ENCODE measurements around the gene PCDHGA11. TPM values are rescaled to one million over a fixed set of nuclear protein-coding genes. Genes with fewer than 3 reads are reported as not detected.
"Not testable (repeated sequence)": the region's sequence is repeated elsewhere in the genome, so short reads cannot be mapped to it uniquely, and the experiment has no call there.

PCDHGA11 gene
- total RNA-seq, 3 donors from 2014 or later: 0.05 to 0.13 (median 0.05) TPM

GRCh38 chr5:141412854-141413539 is 7.9 kb upstream of the PCDHGA11 start, which contains the start of gene PCDHGA10:
PCDHGA10 (plus strand) TSS chr5:141412987; CDS start chr5:141413176, 189 bp downstream.
- H3K4me3 Mint-ChIP-seq: peak within 1 kb of the TSS; percentile 84
- ATAC-seq: peak; percentile 73 to 76
- H3K9me3 Mint-ChIP-seq: peaks cover 22% of the 10 kb centered on the region
- DNase-seq: peak; percentile 38
- H3K36me3 Mint-ChIP-seq (ENCODE audit: insufficient read depth): peaks cover 18% of the 10 kb centered on the region
- peaks cover 16% of the 10 kb centered on the region for H3K4me1 Mint-ChIP-seq (ENCODE audit: low read depth)
- peaks cover 81% of the 10 kb centered on the region for H3K27me3 Mint-ChIP-seq (ENCODE audit: low read depth)

- Mint-ChIP-seq H3K4me3 (peak overlapping the region; percentile 84), H3K9me3 (peaks cover 24% of the 10 kb centered on the region), H3K27me3 (ENCODE audit: low read depth) (peaks cover 81% of the 10 kb centered on the region), H3K36me3 (ENCODE audit: insufficient read depth) (peaks cover 19% of the 10 kb centered on the region), H3K4me1 (ENCODE audit: low read depth) (peaks cover 16% of the 10 kb centered on the region)
- no peak for DNase-seq
- no peak for ATAC-seq
Measured at GRCh38 chr5:141413540-141414069, 7.2 kb upstream of the PCDHGA11 start.

- H3K9me3 Mint-ChIP-seq: peaks cover 21% of the 10 kb centered on the region
- peaks cover 79% of the 10 kb centered on the region for H3K27me3 Mint-ChIP-seq (ENCODE audit: low read depth)
- H3K4me1 Mint-ChIP-seq (ENCODE audit: low read depth): peaks cover 16% of the 10 kb centered on the region
- DNase-seq, H3K4me3 Mint-ChIP-seq, ATAC-seq: not testable (repeated sequence)
- peaks cover 16% of the 10 kb centered on the region for H3K36me3 Mint-ChIP-seq (ENCODE audit: insufficient read depth)
Measured at GRCh38 chr5:141414548-141415274, 6.1 kb upstream of the PCDHGA11 start.

- Mint-ChIP-seq H3K9me3 (peaks cover 22% of the 10 kb centered on the region), H3K4me1 (ENCODE audit: low read depth) (peaks cover 16% of the 10 kb centered on the region), H3K36me3 (ENCODE audit: insufficient read depth) (peaks cover 17% of the 10 kb centered on the region), H3K4me3 (peak overlapping the region; percentile 24), H3K27me3 (ENCODE audit: low read depth) (peaks cover 78% of the 10 kb centered on the region)
- not testable (repeated sequence) for DNase-seq, ATAC-seq
Measured at GRCh38 chr5:141415275-141415618, 5.6 kb upstream of the PCDHGA11 start.

GRCh38 chr5:141417494-141418172 is 3.2 kb upstream of the PCDHGA11 start, which contains the start of gene PCDHGB7:
PCDHGB7 (plus strand) TSS chr5:141417677; CDS start chr5:141417860, 183 bp downstream.
- not testable (repeated sequence) for DNase-seq
- peaks cover 16% of the 10 kb centered on the region for H3K4me1 Mint-ChIP-seq (ENCODE audit: low read depth)
- peak within 1 kb of the TSS; percentile 66 for H3K4me3 Mint-ChIP-seq
- ATAC-seq: peak; percentile 64 to 72
- peaks cover 88% of the 10 kb centered on the region for H3K27me3 Mint-ChIP-seq (ENCODE audit: low read depth)
- H3K9me3 Mint-ChIP-seq: peaks cover 31% of the 10 kb centered on the region
- H3K36me3 Mint-ChIP-seq (ENCODE audit: insufficient read depth): peaks cover 18% of the 10 kb centered on the region

GRCh38 chr5:141419074-141419880 is 1.6 kb upstream of the PCDHGA11 start:
- Mint-ChIP-seq H3K36me3 (ENCODE audit: insufficient read depth) (peaks cover 15% of the 10 kb centered on the region), H3K4me1 (ENCODE audit: low read depth) (peaks cover 8% of the 10 kb centered on the region), H3K9me3 (peaks cover 35% of the 10 kb centered on the region), H3K27me3 (ENCODE audit: low read depth) (peaks cover 81% of the 10 kb centered on the region), H3K4me3 (no peak overlapping the region)
- ATAC-seq (no peak), DNase-seq (no peak)

- Mint-ChIP-seq H3K4me1 (ENCODE audit: low read depth) (peaks cover 4% of the 10 kb centered on the region), H3K4me3 (peak overlapping the region; percentile 71), H3K36me3 (ENCODE audit: insufficient read depth) (peaks cover 14% of the 10 kb centered on the region), H3K27me3 (ENCODE audit: low read depth) (peaks cover 78% of the 10 kb centered on the region), H3K9me3 (peaks cover 31% of the 10 kb centered on the region)
- ATAC-seq (no peak), DNase-seq (no peak)
Measured at GRCh38 chr5:141421489-141421855, 621 bp downstream of the PCDHGA11 start.

- no peak for DNase-seq
- peaks cover 3% of the 10 kb centered on the region for H3K4me1 Mint-ChIP-seq (ENCODE audit: low read depth)
- no peak for ATAC-seq
- peaks cover 79% of the 10 kb centered on the region for H3K27me3 Mint-ChIP-seq (ENCODE audit: low read depth)
- no peak overlapping the region for H3K4me3 Mint-ChIP-seq
- H3K36me3 Mint-ChIP-seq (ENCODE audit: insufficient read depth): peaks cover 13% of the 10 kb centered on the region
- H3K9me3 Mint-ChIP-seq: peaks cover 33% of the 10 kb centered on the region
Measured at GRCh38 chr5:141422742-141423291, 2.0 kb downstream of the PCDHGA11 start.

GRCh38 chr5:141427783-141428426 is 7.1 kb downstream of the PCDHGA11 start:
- H3K4me1 Mint-ChIP-seq (ENCODE audit: low read depth): peaks cover 7% of the 10 kb centered on the region
- H3K27me3 Mint-ChIP-seq (ENCODE audit: low read depth): peaks cover 74% of the 10 kb centered on the region
- peaks cover 32% of the 10 kb centered on the region for H3K9me3 Mint-ChIP-seq
- no peak overlapping the region for H3K4me3 Mint-ChIP-seq
- no peak for DNase-seq
- no peak for ATAC-seq
- peaks cover 2% of the 10 kb centered on the region for H3K36me3 Mint-ChIP-seq (ENCODE audit: insufficient read depth)

- H3K27me3 Mint-ChIP-seq (ENCODE audit: low read depth): peaks cover 77% of the 10 kb centered on the region
Measured at GRCh38 chr5:141430332-141431113, 9.7 kb downstream of the PCDHGA11 start, which contains the start of gene PCDHGA12. PCDHGA12 (plus strand) TSS chr5:141430507; CDS start chr5:141430760, 253 bp downstream.

GRCh38 chr5:141431286-141431685 is 10.4 kb downstream of the PCDHGA11 start:
- Mint-ChIP-seq H3K36me3 (ENCODE audit: insufficient read depth) (peaks cover 2% of the 10 kb centered on the region), H3K4me3 (peak overlapping the region; percentile 72), H3K27me3 (ENCODE audit: low read depth) (peaks cover 72% of the 10 kb centered on the region), H3K9me3 (peaks cover 38% of the 10 kb centered on the region), H3K4me1 (ENCODE audit: low read depth) (peaks cover 7% of the 10 kb centered on the region)
- DNase-seq: no peak
- ATAC-seq: peak in 1 of 2 donors; percentile 28

More at GRCh38 chr5:141430332-141431113, 9.7 kb downstream of the PCDHGA11 start, which contains the start of gene PCDHGA12:
- no peak for DNase-seq
- H3K4me3 Mint-ChIP-seq: peak within 1 kb of the TSS; percentile 72
- peaks cover 7% of the 10 kb centered on the region for H3K4me1 Mint-ChIP-seq (ENCODE audit: low read depth)
- H3K9me3 Mint-ChIP-seq: peaks cover 38% of the 10 kb centered on the region
- peaks cover 2% of the 10 kb centered on the region for H3K36me3 Mint-ChIP-seq (ENCODE audit: insufficient read depth)
- peak in 1 of 2 donors; percentile 70 for ATAC-seq

- not testable (repeated sequence) for ATAC-seq
- H3K27me3 Mint-ChIP-seq (ENCODE audit: low read depth): peaks cover 62% of the 10 kb centered on the region
- peak overlapping the region; percentile 13 for H3K4me3 Mint-ChIP-seq
Measured at GRCh38 chr5:141432308-141432707, 11.5 kb downstream of the PCDHGA11 start.

More at GRCh38 chr5:141432308-141432707, 11.5 kb downstream of the PCDHGA11 start:
- H3K9me3 Mint-ChIP-seq: peaks cover 35% of the 10 kb centered on the region
- not testable (repeated sequence) for DNase-seq; H3K4me1 Mint-ChIP-seq (ENCODE audit: low read depth); H3K36me3 Mint-ChIP-seq (ENCODE audit: insufficient read depth)

Measured in activated T-cell treated with anti-CD3 and anti-CD28 coated beads, Interleukin-2, amount 50 U/mL, for 4 hours (primary cell).